Panc1 (cell line): ENCODE data around the gene ZNF202.

Source experiments
- CTCF ChIP-seq: fragments of 450-650 bp; IDR thresholded peaks from 2 replicates; pipeline ENCODE4 v1.5.1; 2017; ENCODE audit warnings: mild to moderate bottlenecking
- POLR2AphosphoS5 ChIP-seq: IDR thresholded peaks from 2 replicates; pipeline ENCODE4 v1.6.1; 2012; ENCODE audit warnings: mild to moderate bottlenecking, low read depth, low read length, moderate library complexity
- SIN3A ChIP-seq: IDR thresholded peaks from 2 replicates; pipeline ENCODE4 v1.6.1; 2012; ENCODE audit warnings: low read depth, mild to moderate bottlenecking, low read length, moderate library complexity, borderline replicate concordance; ENCODE audit not compliant: insufficient read depth
- TCF7L2 ChIP-seq: IDR thresholded peaks from 2 replicates; pipeline ENCODE4 v1.6.1; 2011; ENCODE audit warnings: mild to moderate bottlenecking, low read depth, low read length, inconsistent platforms

- TF ChIP-seq CTCF (no peak), SIN3A (peak; percentile 81; the same call in 1 of the 2 replicates), POLR2AphosphoS5 (peak; percentile 93), TCF7L2 (0 out of 2 replicates have a peak, but pooled peaks have one; percentile 15)
Observed at GRCh38 chr11:123741159-123742030, at the start of gene ZNF202.
